ENCODE results near the gene TMCC2. TPM values are rescaled to one million over a fixed set of nuclear protein-coding genes. Genes with fewer than 3 reads are reported as not detected.
"Not testable (repeated sequence)": the region's sequence is repeated elsewhere in the genome, so short reads cannot be mapped to it uniquely, and the experiment has no call there.

The TMCC2 gene
- total RNA-seq, 4 donors from 2014 or later = 0.53 to 4.1 (median 1.1) TPM

GRCh38 chr1:205229916-205230700, 2.4 kb downstream of the TMCC2 start:
- no peaks in the 10 kb centered on the region for H3K9me3 ChIP-seq
- H3K27me3 ChIP-seq = peaks cover 0 to 8% of the 10 kb centered on the region in 2 donors
- peak overlapping the region in 2 of 4 donors; percentile 61 to 64 for H3K4me3 ChIP-seq
- H3K27ac ChIP-seq = peak overlapping the region in 2 of 4 donors; percentile 12 to 16
- no peak for TF ChIP-seq POLR2A (IDR thresholded peaks at IDR 0.05)
- H3K36me3 ChIP-seq = no peaks in the 10 kb centered on the region
- H3K4me1 ChIP-seq = peaks cover 0 to 30% (median 7%) of the 10 kb centered on the region in 4 donors
- DNase-seq = no peak

- Histone ChIP-seq H3K9me3 (no peaks in the 10 kb centered on the region), H3K27ac (no peak overlapping the region), H3K4me3 (no peak overlapping the region), H3K27me3 (peaks cover 0 to 8% of the 10 kb centered on the region in 2 donors), H3K36me3 (no peaks in the 10 kb centered on the region), H3K4me1 (peaks cover 0 to 30% (median 7%) of the 10 kb centered on the region in 4 donors)
- no peak for DNase-seq
- TF ChIP-seq CTCF (IDR thresholded peaks at IDR 0.05) (no peak), POLR2A (IDR thresholded peaks at IDR 0.05) (no peak)
Observed at GRCh38 chr1:205230982-205231381, 3.2 kb downstream of the TMCC2 start.

- DNase-seq = no peak
- H3K4me3 ChIP-seq = no peak overlapping the region
- no peaks in the 10 kb centered on the region for H3K9me3 ChIP-seq
- H3K36me3 ChIP-seq = no peaks in the 10 kb centered on the region
- H3K27ac ChIP-seq = no peak overlapping the region
- TF ChIP-seq POLR2A (IDR thresholded peaks at IDR 0.05) = no peak
- TF ChIP-seq CTCF (IDR thresholded peaks at IDR 0.05) = no peak
- H3K4me1 ChIP-seq = peaks cover 0 to 24% (median 5%) of the 10 kb centered on the region in 4 donors
- H3K27me3 ChIP-seq = peaks cover 0 to 4% of the 10 kb centered on the region in 2 donors
Observed at GRCh38 chr1:205232127-205232820, 4.5 kb downstream of the TMCC2 start.

GRCh38 chr1:205232945-205233397, 5.2 kb downstream of the TMCC2 start:
- no peak overlapping the region for H3K4me3 ChIP-seq
- no peak overlapping the region for H3K27ac ChIP-seq
- H3K9me3 ChIP-seq = no peaks in the 10 kb centered on the region
- no peaks in the 10 kb centered on the region for H3K36me3 ChIP-seq
- H3K4me1 ChIP-seq = peaks cover 0 to 21% (median 3%) of the 10 kb centered on the region in 4 donors
- no peak for TF ChIP-seq CTCF (IDR thresholded peaks at IDR 0.05)
- no peak for TF ChIP-seq POLR2A (IDR thresholded peaks at IDR 0.05)
- H3K27me3 ChIP-seq = peaks cover 0 to 4% of the 10 kb centered on the region in 2 donors
- no peak for DNase-seq

- H3K4me1 ChIP-seq = peaks cover 0 to 10% (median 3%) of the 10 kb centered on the region in 4 donors
- DNase-seq, H3K36me3 ChIP-seq, H3K27ac ChIP-seq, H3K9me3 ChIP-seq, H3K4me3 ChIP-seq, H3K27me3 ChIP-seq: not testable (repeated sequence)
Observed at GRCh38 chr1:205233986-205234385, 6.2 kb downstream of the TMCC2 start.

GRCh38 chr1:205235951-205236350, 8.2 kb downstream of the TMCC2 start:
- Histone ChIP-seq H3K27me3 (no peaks in the 10 kb centered on the region), H3K9me3 (no peaks in the 10 kb centered on the region), H3K4me3 (no peak overlapping the region), H3K4me1 (no peaks in the 10 kb centered on the region), H3K27ac (no peak overlapping the region), H3K36me3 (no peaks in the 10 kb centered on the region)
- no peak for DNase-seq
- TF ChIP-seq CTCF (IDR thresholded peaks at IDR 0.05) (no peak), POLR2A (IDR thresholded peaks at IDR 0.05) (no peak)

Data from Peyer's patch (tissue), 4 donors.